Hematopoietic multipotent progenitor cell treated with erythropoietin and hydrocortisone succinate and interleukin-3 and kit ligand, for 8 days (in vitro differentiated cells): ENCODE results near the gene NFYC.
"Not testable (repeated sequence)": the region's sequence is repeated elsewhere in the genome, so short reads cannot be mapped to it uniquely, and the experiment has no call there.

Source experiments
- DNase-seq: peaks from one replicate; pipeline ENCODE4 v3.0.0-alpha.2; 2015

NFYC gene

GRCh38 chr1:40665335-40666171 is 26.0 kb upstream of the NFYC start, which contains the start of gene RIMS3:
Gene RIMS3, minus strand, starts transcription at chr1:40665682. Its CDS starts 23,757 bp downstream, at chr1:40641925.
- DNase-seq = peak; percentile 76

GRCh38 chr1:40668769-40669525 is 22.6 kb upstream of the NFYC start:
- DNase-seq = peak; percentile 84

GRCh38 chr1:40673452-40673851 is 18.1 kb upstream of the NFYC start:
- DNase-seq = no peak

DNA sequence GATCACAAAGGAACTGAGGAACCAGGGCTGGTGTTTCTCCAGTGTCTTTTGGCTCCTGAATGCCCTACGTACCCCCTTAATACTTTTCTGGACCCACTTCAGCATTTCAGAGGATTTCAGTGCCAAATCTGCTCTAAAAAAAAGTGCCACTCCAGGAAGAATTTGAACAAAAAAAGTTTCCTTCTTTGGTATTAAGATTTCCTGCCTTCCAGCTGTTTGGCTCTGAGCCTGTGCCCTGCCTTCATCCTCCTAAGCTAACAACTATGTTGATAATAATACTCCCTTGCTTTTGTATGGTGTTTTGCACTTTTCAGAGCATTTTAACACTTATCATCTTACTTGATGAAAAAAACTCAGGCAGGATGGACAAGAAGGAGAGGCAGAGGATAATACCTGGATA is 15.0 kb upstream of the NFYC start:
- no peak for DNase-seq

- DNase-seq = no peak
Observed at GRCh38 chr1:40679165-40679953, 12.1 kb upstream of the NFYC start.

- no peak for DNase-seq
Observed at GRCh38 chr1:40684669-40685068, 6.8 kb upstream of the NFYC start.

GRCh38 chr1:40687059-40687458 is 4.4 kb upstream of the NFYC start:
- no peak for DNase-seq

- no peak for DNase-seq
Observed at GRCh38 chr1:40687661-40688060, 3.8 kb upstream of the NFYC start.

GRCh38 chr1:40689737-40690136 is 1.8 kb upstream of the NFYC start:
- no peak for DNase-seq

- no peak for DNase-seq
Observed at GRCh38 chr1:40690771-40691537, 550 bp upstream of the NFYC start.

GRCh38 chr1:40692429-40692895 is 958 bp downstream of the NFYC start:
- DNase-seq = no peak

DNA sequence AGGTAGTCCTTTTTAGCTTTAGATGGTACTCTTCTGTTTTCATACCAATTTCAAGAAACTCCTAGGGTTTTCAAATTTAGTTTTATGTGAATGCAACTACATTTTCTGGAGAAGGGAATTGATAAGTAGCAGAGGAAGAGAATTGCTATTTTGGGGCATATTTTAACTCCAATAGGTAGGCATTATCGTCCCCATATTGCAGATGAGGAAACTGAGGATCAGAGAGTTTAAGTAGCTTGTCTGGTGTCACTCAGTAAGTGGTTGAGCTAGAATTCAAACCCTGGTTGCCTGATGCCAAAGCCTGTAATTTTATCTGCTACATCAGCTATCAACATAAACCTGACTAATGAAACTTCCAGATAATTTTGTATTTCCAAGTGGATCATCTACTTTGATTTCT is 1.9 kb downstream of the NFYC start:
- no peak for DNase-seq

- no peak for DNase-seq
Observed at GRCh38 chr1:40694353-40694874, 2.9 kb downstream of the NFYC start.

- DNase-seq = no peak
Observed at GRCh38 chr1:40696294-40696693, 4.8 kb downstream of the NFYC start.

- DNase-seq = no peak
Observed at GRCh38 chr1:40697436-40697835, 5.9 kb downstream of the NFYC start.

- DNase-seq = no peak
Observed at GRCh38 chr1:40699787-40700186, 8.3 kb downstream of the NFYC start.

GRCh38 chr1:40701684-40702083 is 10.2 kb downstream of the NFYC start:
- DNase-seq = no peak

- not testable (repeated sequence) for DNase-seq
Observed at GRCh38 chr1:40702810-40703209, 11.3 kb downstream of the NFYC start.

- DNase-seq = peak; percentile 22
Observed at GRCh38 chr1:40703316-40703715, 11.8 kb downstream of the NFYC start.

- no peak for DNase-seq
Observed at GRCh38 chr1:40704817-40705733, 13.6 kb downstream of the NFYC start.

- no peak for DNase-seq
Observed at GRCh38 chr1:40706626-40707025, 15.1 kb downstream of the NFYC start.
